H9 (cell line): Measurements from ENCODE around the gene KLC1. TPM values are rescaled to one million over a fixed set of nuclear protein-coding genes. Genes with fewer than 3 reads are reported as not detected.
A peak's percentile ranks its signal among the peaks of the same experiment; 100 is the strongest.

Source experiments
- DNase-seq: peaks from one replicate; pipeline ENCODE4 v3.0.0-alpha.2; 2017
- H2AFZ ChIP-seq: one replicate; pipeline ENCODE4 v1.6.1; 2013; ENCODE audit warnings: mild to moderate bottlenecking, low read length, control low read depth, moderate library complexity
- H2AK5ac ChIP-seq: 2 replicates; pipeline ENCODE4 v1.6.1; 2013; ENCODE audit warnings: low read length, control low read depth, mixed read lengths; ENCODE audit not compliant: insufficient read length
- H2BK120ac ChIP-seq: one replicate; pipeline ENCODE4 v1.6.1; 2013; ENCODE audit warnings: low read depth, mild to moderate bottlenecking, low read length, control low read depth, inconsistent platforms; ENCODE audit not compliant: poor library complexity, severe bottlenecking
- H2BK12ac ChIP-seq: 2 replicates; pipeline ENCODE4 v1.6.1; 2013; ENCODE audit warnings: low read length, control low read depth, mixed read lengths, low read depth; ENCODE audit not compliant: insufficient read length
- H2BK15ac ChIP-seq: 2 replicates; pipeline ENCODE4 v1.6.1; 2013; ENCODE audit warnings: low read depth, low read length, control low read depth
- H2BK20ac ChIP-seq: one replicate; pipeline ENCODE4 v1.6.1; 2013; ENCODE audit warnings: low read depth, mild to moderate bottlenecking, low read length, control low read depth, inconsistent platforms; ENCODE audit not compliant: poor library complexity, severe bottlenecking
- H2BK5ac ChIP-seq: 2 replicates; pipeline ENCODE4 v1.6.1; 2013; ENCODE audit warnings: low read length, control low read depth, mixed read lengths; ENCODE audit not compliant: insufficient read length
- H3K14ac ChIP-seq: 2 replicates; pipeline ENCODE4 v1.6.1; 2013; ENCODE audit warnings: low read length, control low read depth; ENCODE audit not compliant: insufficient read depth
- H3K18ac ChIP-seq: 2 replicates; pipeline ENCODE4 v1.6.1; 2013; ENCODE audit warnings: low read depth, mild to moderate bottlenecking, mixed read lengths, low read length, control low read depth; ENCODE audit not compliant: insufficient read length
- H3K23ac ChIP-seq: 2 replicates; pipeline ENCODE4 v1.6.1; 2013; ENCODE audit warnings: low read length, control low read depth, mixed read lengths, low read depth; ENCODE audit not compliant: insufficient read length
- H3K23me2 ChIP-seq: 2 replicates; pipeline ENCODE4 v1.6.1; 2013; ENCODE audit warnings: low read depth, mild to moderate bottlenecking, mixed read lengths, low read length, control low read depth; ENCODE audit not compliant: insufficient read length, poor library complexity, severe bottlenecking
- H3K27ac ChIP-seq: 2 replicates; pipeline ENCODE4 v1.5.1; 2013; ENCODE audit warnings: low read length, control low read depth, mixed read lengths, low read depth; ENCODE audit not compliant: insufficient read length
- H3K27me3 ChIP-seq: 2 replicates; pipeline ENCODE4 v1.6.1; 2013; ENCODE audit warnings: low read length, control low read depth, inconsistent platforms; ENCODE audit not compliant: insufficient read depth
- H3K4ac ChIP-seq: 2 replicates; pipeline ENCODE4 v1.6.1; 2013; ENCODE audit warnings: low read depth, mild to moderate bottlenecking, control low read depth, inconsistent platforms, low read length, moderate library complexity
- H3K4me1 ChIP-seq: 2 replicates; pipeline ENCODE4 v1.6.1; 2013; ENCODE audit warnings: low read length, control low read depth, inconsistent platforms; ENCODE audit not compliant: insufficient read depth
- H3K4me2 ChIP-seq: 2 replicates; pipeline ENCODE4 v1.6.1; 2013; ENCODE audit warnings: low read length, control low read depth, mixed read lengths; ENCODE audit not compliant: insufficient read length, insufficient read depth
- H3K56ac ChIP-seq: 2 replicates; pipeline ENCODE4 v1.6.1; 2013; ENCODE audit warnings: low read depth, mild to moderate bottlenecking, mixed read lengths, low read length, control low read depth; ENCODE audit not compliant: insufficient read length
- H3K79me1 ChIP-seq: 2 replicates; pipeline ENCODE4 v1.6.1; 2013; ENCODE audit warnings: low read depth, mild to moderate bottlenecking, moderate library complexity, low read length, control low read depth, inconsistent platforms; ENCODE audit not compliant: insufficient read depth, poor library complexity, severe bottlenecking
- H3K79me2 ChIP-seq: 2 replicates; pipeline ENCODE4 v1.6.1; 2013; ENCODE audit warnings: low read length, control low read depth, inconsistent platforms; ENCODE audit not compliant: insufficient read depth
- H3K9ac ChIP-seq: 2 replicates; pipeline ENCODE4 v1.6.1; 2013; ENCODE audit warnings: low read length, control low read depth, mixed read lengths; ENCODE audit not compliant: insufficient read length; ENCODE audit errors: extremely low read depth
- H3K9me3 ChIP-seq: one replicate; pipeline ENCODE4 v1.6.1; 2013; ENCODE audit warnings: low read depth, low read length, inconsistent platforms; ENCODE audit not compliant: control insufficient read depth
- H3T11ph ChIP-seq: one replicate; pipeline ENCODE4 v1.6.1; 2013; ENCODE audit warnings: mild to moderate bottlenecking, low read length, control low read depth, inconsistent platforms
- H4K20me1 ChIP-seq: one replicate; pipeline ENCODE4 v1.6.1; 2013; ENCODE audit not compliant: control insufficient read depth, insufficient read length, insufficient read depth
- H4K5ac ChIP-seq: 2 replicates; pipeline ENCODE4 v1.6.1; 2013; ENCODE audit warnings: low read depth, mild to moderate bottlenecking, mixed read lengths, low read length, control low read depth; ENCODE audit not compliant: insufficient read length
- H4K8ac ChIP-seq: replicated peaks from 2 replicates; pipeline ENCODE4 v1.6.1; 2013; ENCODE audit warnings: low read length, control low read depth, mixed read lengths, low read depth; ENCODE audit not compliant: insufficient read length
- H4K91ac ChIP-seq: 2 replicates; pipeline ENCODE4 v1.6.1; 2013; ENCODE audit warnings: low read depth, mild to moderate bottlenecking, moderate library complexity, mixed read lengths, low read length, control low read depth; ENCODE audit not compliant: insufficient read length
- H3K27ac Mint-ChIP-seq, 3 experiments: 2 replicates in 2 of 3; 3 replicates in 1 of 3; pipeline ENCODE4 v1.8.0; 2020 to 2021; ENCODE audit warnings: mixed read lengths in 3 of 3, mild to moderate bottlenecking in 1 of 3, moderate library complexity in 1 of 3
- H3K27me3 Mint-ChIP-seq: 2 replicates; pipeline ENCODE4 v1.8.0; 2021; ENCODE audit warnings: low read depth, mild to moderate bottlenecking, moderate library complexity, mixed read lengths
- H3K36me3 Mint-ChIP-seq, 3 experiments: 2 replicates in 2 of 3; 3 replicates in 1 of 3; pipeline ENCODE4 v1.8.0; 2020 to 2021; ENCODE audit warnings: low read depth in 3 of 3, mixed read lengths in 3 of 3; ENCODE audit not compliant: insufficient read depth in 1 of 3
- H3K4me1 Mint-ChIP-seq, 2 experiments: 2 replicates each; pipeline ENCODE4 v1.8.0; 2020; ENCODE audit warnings: mixed read lengths in 2 of 2
- H3K4me3 Mint-ChIP-seq, 2 experiments: 2 replicates in 1 of 2; 3 replicates in 1 of 2; pipeline ENCODE4 v1.8.0; 2020 to 2021; ENCODE audit warnings: mild to moderate bottlenecking in 2 of 2, mixed read lengths in 2 of 2, moderate library complexity in 1 of 2
- H3K9me3 Mint-ChIP-seq, 2 experiments: 2 replicates in 1 of 2; 3 replicates in 1 of 2; pipeline ENCODE4 v1.8.0; 2020; ENCODE audit warnings: mild to moderate bottlenecking in 2 of 2, mixed read lengths in 2 of 2, moderate library complexity in 1 of 2
- WGBS: extraction: QIAGEN DNeasy Blood & Tissue Kit; methylation state at CpG from one replicate; pipeline ENCODE4 v1.1.7; 2013; ENCODE audit warnings: missing lambda C conversion rate, low lambda C conversion rate, mixed read lengths; ENCODE audit not compliant: insufficient read length; ENCODE audit errors: extremely low coverage; 5-methylcytosine and 5-hydroxymethylcytosine counted together
- total RNA-seq: library from RNA; stranded (reverse); gene quantifications from 2 replicates; pipeline ENCODE4 v1.2.1, GENCODE V29; 2021
- TF ChIP-seq, protein P1 (sequence below): fragments of 200-600 bp; sonication (generic); conservative IDR thresholded peaks from 3 replicates; pipeline ENCODE4 v1.8.0; 2021; ENCODE audit warnings: antibody characterized with exemption, mild to moderate bottlenecking

The KLC1 gene
- total RNA-seq, 1 experiment from 2014 or later: 143 TPM

- Histone ChIP-seq H3K9ac (no peak overlapping the region), H2BK20ac (no peak overlapping the region), H3K79me2 (no peaks in the 10 kb centered on the region), H3K4me1 (peaks cover 6% of the 10 kb centered on the region; the same call in 1 of the 2 replicates), H3K4ac (no peak overlapping the region), H3K4me2 (no peak overlapping the region), H2BK120ac (no peak overlapping the region), H4K91ac (no peak overlapping the region), H3T11ph (no peak overlapping the region), H3K23ac (no peak overlapping the region), H2BK12ac (no peak overlapping the region), H2BK5ac (no peak overlapping the region), H3K23me2 (no peaks in the 10 kb centered on the region), H2AFZ (no peak overlapping the region), H2BK15ac (no peak overlapping the region), H3K79me1 (no peaks in the 10 kb centered on the region), H4K8ac (no peak overlapping the region), H4K5ac (no peak overlapping the region), H3K27me3 (no peaks in the 10 kb centered on the region), H4K20me1 (peaks cover 3% of the 10 kb centered on the region), H3K18ac (no peak overlapping the region), H3K14ac (no peak overlapping the region), H3K9me3 (no peaks in the 10 kb centered on the region), H3K56ac (no peak overlapping the region), H3K27ac (no peak overlapping the region), H2AK5ac (no peak overlapping the region)
- TF ChIP-seq, protein P1, sequence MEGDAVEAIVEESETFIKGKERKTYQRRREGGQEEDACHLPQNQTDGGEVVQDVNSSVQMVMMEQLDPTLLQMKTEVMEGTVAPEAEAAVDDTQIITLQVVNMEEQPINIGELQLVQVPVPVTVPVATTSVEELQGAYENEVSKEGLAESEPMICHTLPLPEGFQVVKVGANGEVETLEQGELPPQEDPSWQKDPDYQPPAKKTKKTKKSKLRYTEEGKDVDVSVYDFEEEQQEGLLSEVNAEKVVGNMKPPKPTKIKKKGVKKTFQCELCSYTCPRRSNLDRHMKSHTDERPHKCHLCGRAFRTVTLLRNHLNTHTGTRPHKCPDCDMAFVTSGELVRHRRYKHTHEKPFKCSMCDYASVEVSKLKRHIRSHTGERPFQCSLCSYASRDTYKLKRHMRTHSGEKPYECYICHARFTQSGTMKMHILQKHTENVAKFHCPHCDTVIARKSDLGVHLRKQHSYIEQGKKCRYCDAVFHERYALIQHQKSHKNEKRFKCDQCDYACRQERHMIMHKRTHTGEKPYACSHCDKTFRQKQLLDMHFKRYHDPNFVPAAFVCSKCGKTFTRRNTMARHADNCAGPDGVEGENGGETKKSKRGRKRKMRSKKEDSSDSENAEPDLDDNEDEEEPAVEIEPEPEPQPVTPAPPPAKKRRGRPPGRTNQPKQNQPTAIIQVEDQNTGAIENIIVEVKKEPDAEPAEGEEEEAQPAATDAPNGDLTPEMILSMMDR: no peak
- H3K27me3 Mint-ChIP-seq: no peaks in the 10 kb centered on the region
- WGBS: no CpG with 5 or more reads among the region's 34 CpGs
- peaks cover 19% of the 10 kb centered on the region in 2 experiments for H3K4me1 Mint-ChIP-seq
- H3K9me3 Mint-ChIP-seq: no peaks in the 10 kb centered on the region
- H3K4me3 Mint-ChIP-seq: no peak overlapping the region
- peaks cover 3 to 27% (median 10%) of the 10 kb centered on the region in 3 experiments; a peak in 6 of 7 replicates for H3K36me3 Mint-ChIP-seq
- peak overlapping the region in 1 of 3 experiments; percentile 89; a peak in 1 of 7 replicates for H3K27ac Mint-ChIP-seq
- no peak for DNase-seq
These were observed 109.9 kb downstream of the KLC1 start for GRCh38 chr14:103738701-103739451.
